Measurements from ENCODE around the gene RASA4.
A peak's percentile ranks its signal among the peaks of the same experiment; 100 is the strongest.
"Not testable (repeated sequence)": the region's sequence is repeated elsewhere in the genome, so short reads cannot be mapped to it uniquely, and the experiment has no call there.

Gene RASA4

GRCh38 chr7:102572261-102573239 lies 44.0 kb downstream of the RASA4 start, which contains the start of gene POLR2J3:
TSS of gene POLR2J3 (minus strand) at chr7:102572583. CDS start at chr7:102572521, 62 bp downstream.
- TF ChIP-seq POLR2AphosphoS5 (IDR thresholded peaks at IDR 0.05; ENCODE audit: low read depth, low read length) (peak; percentile 64; the same call in 1 of the 2 replicates), POLR2A (IDR thresholded peaks at IDR 0.05; ENCODE audit: low read depth, low read length) (peak; percentile 64; the same call in 1 of the 2 replicates), TAF1 (IDR thresholded peaks at IDR 0.05; ENCODE audit: borderline replicate concordance, low read depth, low read length) (peak; percentile 78)
- not testable (repeated sequence) for DNase-seq (ENCODE audit: insufficient read length); FAIRE-seq

DNA sequence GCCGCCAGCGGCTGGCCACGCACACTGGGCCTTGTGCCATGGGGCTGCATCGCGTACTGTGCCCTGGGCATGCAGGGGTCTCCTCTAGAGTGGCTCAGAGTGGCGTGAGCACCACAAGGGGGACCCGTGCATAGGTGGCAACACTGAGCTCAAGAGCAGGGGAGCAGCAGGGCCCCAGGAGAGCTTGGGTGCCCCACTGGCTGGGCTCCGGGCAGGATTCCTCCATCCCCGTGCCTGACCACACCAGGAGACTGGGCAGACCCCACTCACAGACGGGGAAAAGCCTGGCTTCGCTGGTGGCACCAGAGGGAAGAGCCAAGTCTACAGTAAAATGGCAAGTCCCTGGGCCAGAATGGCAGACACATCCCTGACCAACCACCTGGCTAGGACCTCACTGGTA lies 47.9 kb downstream of the RASA4 start:
- DNase-seq (ENCODE audit: insufficient read length); FAIRE-seq: not testable (repeated sequence)

DNA sequence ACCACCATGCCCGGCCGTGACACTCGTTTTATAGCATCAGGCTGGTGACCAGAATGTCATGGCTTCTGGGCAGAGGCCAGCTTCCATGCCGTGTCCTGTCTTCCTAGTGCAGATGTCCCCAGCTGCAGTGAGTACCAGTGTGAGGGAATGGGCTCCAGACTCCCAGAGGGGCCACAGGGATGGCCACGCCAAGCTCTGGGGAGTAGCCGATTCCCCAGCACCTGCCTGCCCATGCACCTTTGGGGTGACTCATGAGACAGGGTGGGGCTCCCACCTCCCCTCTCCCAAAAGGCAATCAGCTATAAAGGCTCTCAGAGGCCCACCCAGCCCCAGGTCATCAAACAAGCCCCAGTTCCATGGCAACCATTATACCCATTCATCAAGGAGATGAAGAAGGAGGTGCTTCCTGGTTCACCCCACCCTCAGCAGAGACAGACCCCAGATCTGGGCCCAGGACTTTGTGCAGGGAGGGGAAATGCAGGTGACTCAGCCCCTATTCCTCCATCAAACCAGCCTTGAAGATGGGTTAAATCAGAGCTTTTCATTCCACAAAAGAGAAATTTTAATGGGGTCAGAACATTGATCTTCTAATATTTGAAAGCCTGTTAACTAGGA lies 65.6 kb downstream of the RASA4 start, which contains the start of gene SPDYE2:
TSS of gene SPDYE2 (plus strand) at position 419 of the 615 bp plus-strand sequence. CDS start 2,030 bp downstream, outside the sequence.
- DNase-seq (ENCODE audit: insufficient read length); FAIRE-seq: not testable (repeated sequence)

DNA sequence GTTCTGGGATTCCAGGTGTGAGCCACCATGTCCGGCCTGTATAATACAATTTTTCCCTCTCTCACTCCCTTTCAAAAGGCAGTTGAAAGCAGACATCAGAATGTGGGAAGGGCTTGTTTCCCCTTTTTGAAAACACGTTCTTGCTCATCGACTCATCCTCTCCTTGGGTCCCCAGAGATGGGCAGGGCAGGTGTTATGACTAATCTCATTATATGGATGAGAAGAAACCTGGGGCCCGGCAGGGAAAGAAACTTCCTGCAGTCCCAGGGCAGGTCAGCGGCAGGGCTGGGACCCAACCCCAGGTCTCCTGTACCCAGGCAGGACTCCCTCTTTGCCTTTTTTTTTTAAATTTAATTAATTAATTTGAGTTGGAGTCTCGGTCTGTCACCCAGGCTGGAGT lies 70.2 kb downstream of the RASA4 start:
- not testable (repeated sequence) for DNase-seq (ENCODE audit: insufficient read length); FAIRE-seq

- not testable (repeated sequence) for FAIRE-seq; DNase-seq (ENCODE audit: insufficient read length)
Observed at GRCh38 chr7:102545288-102545687, 71.3 kb downstream of the RASA4 start.

- FAIRE-seq; DNase-seq (ENCODE audit: insufficient read length): not testable (repeated sequence)
Observed at GRCh38 chr7:102544372-102544771, 72.2 kb downstream of the RASA4 start.

GRCh38 chr7:102543596-102543995 lies 73.0 kb downstream of the RASA4 start, which contains the start of gene UPK3BL2:
TSS of gene UPK3BL2 (minus strand) at chr7:102543696. CDS start at chr7:102543636, 60 bp downstream.
- DNase-seq (ENCODE audit: insufficient read length); FAIRE-seq: not testable (repeated sequence)

DNA sequence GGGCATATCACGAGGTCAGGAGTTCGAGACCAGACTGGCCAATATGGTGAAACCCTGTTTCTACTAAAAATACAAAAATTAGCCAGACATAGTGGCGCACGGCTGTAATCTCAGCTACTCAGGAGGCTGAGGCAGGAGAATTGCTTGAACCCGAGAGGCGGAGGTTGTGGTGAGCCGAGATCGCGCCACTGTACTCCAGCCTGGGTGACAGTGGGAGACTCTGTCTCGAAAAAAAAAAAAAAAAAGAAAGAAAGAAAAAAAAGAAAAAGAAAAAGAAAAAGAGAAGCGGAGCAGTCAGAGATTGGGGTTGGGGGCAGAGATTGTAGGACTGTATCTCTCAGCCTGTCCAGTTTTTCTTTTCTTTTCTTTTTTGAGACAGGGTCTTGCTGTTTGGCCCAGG lies 73.8 kb downstream of the RASA4 start:
- DNase-seq (ENCODE audit: insufficient read length); FAIRE-seq: not testable (repeated sequence)

DNA sequence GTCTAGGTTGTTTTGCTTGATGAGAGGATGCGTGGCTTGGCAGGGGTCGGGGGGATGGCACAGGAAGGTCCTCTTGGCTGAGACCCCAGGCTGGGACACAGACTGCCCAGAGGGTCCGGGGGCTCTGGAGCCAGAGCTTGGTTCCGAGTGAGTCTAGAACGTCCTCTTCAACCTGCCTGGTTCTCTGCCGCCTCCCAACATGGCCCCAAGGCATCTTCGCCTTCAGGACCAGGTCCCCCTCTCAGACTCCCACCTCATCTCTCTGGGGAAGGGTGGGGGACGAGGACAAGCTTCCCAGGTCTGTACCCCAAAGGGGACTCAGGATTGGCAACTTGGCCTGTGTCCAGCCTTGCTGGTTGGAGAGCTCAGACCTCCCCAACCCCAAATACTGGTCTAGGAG lies 74.5 kb downstream of the RASA4 start:
- not testable (repeated sequence) for DNase-seq (ENCODE audit: insufficient read length); FAIRE-seq

- DNase-seq (ENCODE audit: insufficient read length); FAIRE-seq: not testable (repeated sequence)
Observed at GRCh38 chr7:102540604-102541003, 76.0 kb downstream of the RASA4 start.

DNA sequence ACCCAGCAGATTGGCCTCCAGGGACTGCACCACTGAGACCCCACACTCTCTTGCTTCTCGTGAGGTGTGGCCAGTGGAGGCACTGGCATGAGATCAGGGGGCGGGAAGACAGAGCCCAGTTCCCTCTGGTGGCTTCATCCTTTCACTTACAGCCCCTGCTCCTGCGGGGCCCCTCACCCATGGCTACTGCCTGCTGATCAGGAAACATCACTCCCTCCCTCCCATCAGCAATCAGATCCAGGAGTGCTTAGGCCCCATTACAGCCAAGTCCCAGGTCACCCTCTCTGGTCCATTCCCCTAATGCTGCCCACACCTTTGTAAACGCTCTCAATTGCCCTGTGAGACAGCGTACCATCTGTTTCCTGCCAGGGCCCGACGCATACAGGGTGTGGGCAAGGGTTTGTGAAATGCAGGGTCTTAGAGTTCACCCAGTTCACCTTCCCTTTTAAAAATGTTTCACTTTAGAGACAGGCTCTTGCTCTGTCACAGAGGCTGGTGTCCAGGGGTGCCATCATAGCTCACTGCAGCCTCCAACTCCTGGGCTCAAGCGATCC lies 81.4 kb downstream of the RASA4 start:
- FAIRE-seq; DNase-seq (ENCODE audit: insufficient read length): not testable (repeated sequence)

DNA sequence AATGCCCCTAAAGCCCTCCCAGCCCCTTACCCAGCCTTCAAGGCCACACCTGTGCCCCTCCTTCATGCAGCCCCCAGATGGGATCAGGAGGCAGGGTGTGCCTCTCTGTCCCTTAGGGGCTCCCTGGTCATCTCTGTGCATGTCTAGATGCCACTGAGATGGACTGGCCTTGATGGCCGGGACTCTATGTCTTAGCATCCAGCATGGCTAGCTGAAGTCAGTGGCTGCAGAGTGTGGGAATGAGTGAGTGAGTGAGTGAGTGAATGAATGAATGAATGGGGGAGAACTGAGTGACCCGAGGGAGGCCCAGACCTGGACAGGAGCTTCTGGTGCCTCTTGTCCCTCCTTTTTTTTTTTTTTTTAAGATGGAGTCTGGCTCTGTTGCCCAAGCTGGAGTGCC lies 84.4 kb downstream of the RASA4 start:
- FAIRE-seq; DNase-seq (ENCODE audit: insufficient read length): not testable (repeated sequence)

DNA sequence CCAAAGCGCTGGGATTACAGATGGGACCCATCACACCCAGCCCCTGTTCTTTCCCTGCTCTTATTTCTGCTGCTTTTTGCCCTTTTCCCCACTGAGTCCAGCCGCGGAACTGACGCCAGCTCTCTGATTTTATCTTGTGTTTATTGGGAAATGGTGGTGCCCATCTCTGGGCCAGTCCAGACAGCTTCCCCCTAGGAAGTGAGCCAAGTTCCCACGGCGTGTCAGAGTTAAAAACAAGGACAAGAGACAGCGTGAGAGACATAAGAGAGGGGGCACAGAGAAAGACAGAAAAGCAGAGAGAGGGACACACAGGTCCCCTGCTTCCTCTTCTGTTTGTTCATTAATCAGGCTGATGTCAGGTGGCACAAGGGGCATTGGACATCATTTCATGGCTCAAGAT lies 85.0 kb downstream of the RASA4 start:
- not testable (repeated sequence) for FAIRE-seq; DNase-seq (ENCODE audit: insufficient read length)

DNA sequence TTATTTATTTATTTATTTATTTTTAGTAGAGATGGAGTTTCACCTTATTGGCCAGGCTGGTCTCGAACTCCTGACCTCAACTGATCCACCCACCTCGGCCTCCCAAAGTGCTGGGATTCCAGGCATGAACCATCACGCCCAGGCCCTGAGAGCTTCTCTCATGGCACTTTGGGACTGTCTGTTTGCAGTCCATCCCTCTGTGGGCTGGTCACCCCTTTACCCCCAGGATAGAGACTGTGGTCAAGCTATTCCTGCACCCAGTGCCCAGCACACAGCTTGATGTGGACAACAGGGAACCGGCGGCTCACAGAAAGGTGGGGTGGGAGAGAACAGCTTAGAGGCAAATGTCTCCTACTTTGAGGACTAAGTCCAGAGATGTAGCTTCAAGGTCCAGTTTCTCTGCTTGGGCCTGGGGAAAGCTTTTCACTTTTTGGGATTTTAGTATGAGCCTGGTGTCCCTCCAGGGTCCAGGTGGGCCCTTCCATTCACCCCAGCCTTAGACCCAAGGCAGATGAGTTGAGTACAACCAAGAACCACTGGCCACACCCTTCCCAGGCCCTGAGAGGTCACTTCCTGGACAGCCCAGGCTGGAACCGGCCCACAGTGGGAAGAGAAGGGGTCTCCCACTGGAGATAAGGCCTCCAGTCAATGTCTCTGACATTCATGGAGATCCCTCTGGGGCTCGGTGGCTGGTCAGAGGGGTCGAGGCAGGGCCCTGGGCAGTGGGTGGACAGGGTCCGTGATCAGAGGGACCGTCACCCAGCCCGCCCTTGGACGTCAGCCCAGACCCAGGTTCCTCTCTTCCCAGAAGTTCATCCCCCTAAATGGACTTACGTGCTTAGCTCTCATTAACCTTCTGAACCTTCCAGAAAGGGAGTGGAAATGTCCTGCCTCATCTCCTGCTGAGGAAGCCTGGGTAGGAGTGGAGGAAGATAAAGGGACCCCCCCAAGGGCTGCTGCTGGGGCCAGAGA lies 88.4 kb downstream of the RASA4 start:
- not testable (repeated sequence) for FAIRE-seq; DNase-seq (ENCODE audit: insufficient read length)

DNA sequence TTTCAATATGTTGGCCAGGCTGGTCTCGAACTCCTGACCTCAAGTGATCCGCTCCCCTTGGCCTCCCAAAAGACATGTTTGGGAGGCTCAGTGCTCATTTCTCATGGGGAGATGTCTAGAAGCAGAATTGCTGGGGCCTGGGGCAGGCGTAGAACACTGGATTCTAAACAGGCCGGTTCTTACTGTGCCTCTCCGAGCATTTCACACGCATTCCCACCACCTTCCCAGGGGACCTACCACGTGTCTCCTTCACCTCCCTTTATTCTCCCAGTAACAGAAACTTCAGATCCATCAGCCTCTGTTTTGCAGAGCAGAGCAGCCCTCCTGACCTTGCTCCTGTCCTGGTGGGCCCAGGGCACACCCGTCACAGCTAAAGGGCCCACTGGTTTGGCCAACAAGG lies 89.4 kb downstream of the RASA4 start:
- DNase-seq (ENCODE audit: insufficient read length); FAIRE-seq: not testable (repeated sequence)

GRCh38 chr7:102524803-102525202 lies 91.8 kb downstream of the RASA4 start:
- FAIRE-seq; DNase-seq (ENCODE audit: insufficient read length): not testable (repeated sequence)
